GM19395 (cell line): ENCODE results near the gene CFAP61.
"Not testable (repeated sequence)": the region's sequence is repeated elsewhere in the genome, so short reads cannot be mapped to it uniquely, and the experiment has no call there.

Source experiments
- ATAC-seq: cut with Tn5 transposase; IDR thresholded peaks from one replicate; pipeline ENCODE4 v1.9.1; 2021; ENCODE audit warnings: mild to moderate bottlenecking, moderate library complexity; ENCODE audit not compliant: unreplicated experiment

The CFAP61 gene

GRCh38 chr20:20052074-20052970 lies at the start of gene CFAP61, which contains the start of gene CRNKL1:
CFAP61 (plus strand) TSS chr20:20052532; CDS start chr20:20056654, 4,122 bp downstream.
CRNKL1 (minus strand) TSS chr20:20052466; CDS start chr20:20052342, 124 bp downstream.
- peak; percentile 96 for ATAC-seq

- no peak for ATAC-seq
Measured at GRCh38 chr20:20003031-20003954, 49.0 kb upstream of the CFAP61 start.

- ATAC-seq: not testable (repeated sequence)
Measured at GRCh38 chr20:20003955-20004322, 48.4 kb upstream of the CFAP61 start.

- ATAC-seq: no peak
Measured at GRCh38 chr20:20005342-20005741, 47.0 kb upstream of the CFAP61 start.

- ATAC-seq: no peak
Measured at GRCh38 chr20:20009784-20010253, 42.5 kb upstream of the CFAP61 start.

- no peak for ATAC-seq
Measured at GRCh38 chr20:20010639-20011500, 41.5 kb upstream of the CFAP61 start.

- ATAC-seq: no peak
Measured at GRCh38 chr20:20012541-20012940, 39.8 kb upstream of the CFAP61 start.

GRCh38 chr20:20014659-20015058 lies 37.7 kb upstream of the CFAP61 start:
- no peak for ATAC-seq

GRCh38 chr20:20017001-20017843 lies 35.1 kb upstream of the CFAP61 start, which contains the start of gene NAA20:
NAA20 (plus strand) TSS chr20:20017362; CDS start chr20:20017397, 35 bp downstream.
- ATAC-seq: peak; percentile 99

- peak; percentile 3 for ATAC-seq
Measured at GRCh38 chr20:20017844-20018185, 34.5 kb upstream of the CFAP61 start.

- no peak for ATAC-seq
Measured at GRCh38 chr20:20018366-20018765, 34.0 kb upstream of the CFAP61 start.

- no peak for ATAC-seq
Measured at GRCh38 chr20:20019123-20019522, 33.2 kb upstream of the CFAP61 start.

GRCh38 chr20:20020908-20021307 lies 31.4 kb upstream of the CFAP61 start:
- ATAC-seq: no peak

GRCh38 chr20:20021835-20022234 lies 30.5 kb upstream of the CFAP61 start:
- ATAC-seq: no peak

- peak; percentile 79 for ATAC-seq
Measured at GRCh38 chr20:20022498-20022897, 29.8 kb upstream of the CFAP61 start.

- ATAC-seq: no peak
Measured at GRCh38 chr20:20023395-20023794, 28.9 kb upstream of the CFAP61 start.

- ATAC-seq: no peak
Measured at GRCh38 chr20:20024942-20025341, 27.4 kb upstream of the CFAP61 start.

- ATAC-seq: no peak
Measured at GRCh38 chr20:20027284-20027683, 25.0 kb upstream of the CFAP61 start.

- ATAC-seq: no peak
Measured at GRCh38 chr20:20031790-20032189, 20.5 kb upstream of the CFAP61 start.
